Esophagus muscularis mucosa (tissue), 4 donors: Measurements from ENCODE around the gene S100G. TPM values are rescaled to one million over a fixed set of nuclear protein-coding genes. Genes with fewer than 3 reads are reported as not detected.

Source experiments
- DNase-seq: peaks from one replicate; pipeline ENCODE4 v3.0.0-alpha.2; 2017; ENCODE audit errors: extremely low spot score
- H3K27ac ChIP-seq, 4 donors: fragments of 200-600 bp; sonication (generic); replicated peaks in 1 of 4; 1 replicate in 3 of 4; 2 replicates in 1 of 4; pipeline ENCODE4 v1.5.1; 2016 to 2019; ENCODE audit warnings: mild to moderate bottlenecking in 1 of 4
- H3K27me3 ChIP-seq, 4 donors: fragments of 200-600 bp; sonication (generic); one replicate each; pipeline versions ENCODE4 v1.5.1 to v1.6.0; 2016 to 2019
- H3K36me3 ChIP-seq, 4 donors: fragments of 200-600 bp; sonication (generic); one replicate each; pipeline ENCODE4 v1.5.1; 2016 to 2019
- H3K4me1 ChIP-seq, 4 donors: fragments of 200-600 bp; sonication (generic); one replicate each; pipeline ENCODE4 v1.5.1; 2016 to 2019
- H3K4me3 ChIP-seq, 4 donors: fragments of 200-600 bp; sonication (generic); 1 replicate in 2 of 4; 2 replicates in 2 of 4; pipeline ENCODE4 v1.5.1; 2016 to 2019; ENCODE audit warnings: mild to moderate bottlenecking in 4 of 4, moderate library complexity in 1 of 4
- H3K9me3 ChIP-seq, 4 donors: fragments of 200-600 bp; sonication (generic); 1 replicate in 3 of 4; 2 replicates in 1 of 4; pipeline ENCODE4 v1.5.1; 2016 to 2019
- CTCF ChIP-seq, 3 experiments: fragments of 200-600 bp in 2 of 3; fragments of 450-650 bp in 1 of 3; sonication (generic) in 2 of 3; IDR thresholded peaks; one replicate each; pipeline ENCODE4 v1.5.1; 2017 to 2019; ENCODE audit warnings: antibody characterized with exemption in 3 of 3, mild to moderate bottlenecking in 2 of 3, moderate library complexity in 1 of 3
- EP300 ChIP-seq: sonication (generic); formaldehyde crosslinking; IDR thresholded peaks from one replicate; pipeline ENCODE4 v1.6.1; 2017; ENCODE audit warnings: antibody characterized with exemption
- POLR2A ChIP-seq: fragments of 450-650 bp; IDR thresholded peaks from one replicate; pipeline ENCODE4 v1.6.1; 2017; ENCODE audit warnings: antibody characterized with exemption, moderate library complexity, mild to moderate bottlenecking, low read depth
- POLR2AphosphoS5 ChIP-seq, 2 donors: sonication (generic); formaldehyde crosslinking; IDR thresholded peaks; one replicate each; pipeline ENCODE4 v1.6.1; 2017; ENCODE audit warnings: antibody characterized with exemption in 2 of 2
- WGBS: methylation state at CpG from one replicate; pipeline ENCODE4 v1.1.5; 2018; 5-methylcytosine and 5-hydroxymethylcytosine counted together
- intact Hi-C: fragments of 100-400 bp; cut with DNase I; formaldehyde crosslinking; loops from one replicate; pipeline ENCODE4 v1.15.1; 2023
- total RNA-seq, 4 donors: library from RNA; depleted of rRNA; stranded (reverse); fragments of >200 nt; gene quantifications; one replicate each; pipeline versions ENCODE4 v1.1.0 to v1.2.1, GENCODE V29; 2016

The S100G gene
- total RNA-seq, 4 donors from 2014 or later, result not detected

GRCh38 chrX:16664074-16664473 lies 14.1 kb downstream of the S100G start:
- no peak for DNase-seq
- WGBS, result 90% methylated on average over 5 of the region's 5 CpGs
- Histone ChIP-seq H3K9me3 (no peaks in the 10 kb centered on the region), H3K27ac (no peak overlapping the region), H3K4me1 (no peaks in the 10 kb centered on the region), H3K27me3 (peaks cover 0 to 6% (median 0%) of the 10 kb centered on the region in 4 donors), H3K4me3 (no peak overlapping the region), H3K36me3 (peaks cover 0 to 11% (median 4%) of the 10 kb centered on the region in 4 donors)
- TF ChIP-seq CTCF (IDR thresholded peaks at IDR 0.05) (no peak), POLR2A (no peak), POLR2AphosphoS5 (IDR thresholded peaks at IDR 0.05) (no peak), EP300 (no peak)
- intact Hi-C loops, result loop anchor here (10.0 kb wide), 1 partner anchor 229 kb away; no protein-coding TSS in a partner anchor

GRCh38 chrX:16664626-16665025 lies 14.7 kb downstream of the S100G start:
- intact Hi-C loops, result loop anchor here (10.0 kb wide), 1 partner anchor 230 kb away; no protein-coding TSS in a partner anchor
- DNase-seq, result no peak
- H3K9me3 ChIP-seq, result no peaks in the 10 kb centered on the region
- H3K27me3 ChIP-seq, result peaks cover 0 to 6% (median 0%) of the 10 kb centered on the region in 4 donors
- no peak overlapping the region for H3K27ac ChIP-seq
- H3K36me3 ChIP-seq, result peaks cover 0 to 13% (median 6%) of the 10 kb centered on the region in 4 donors
- H3K4me1 ChIP-seq, result no peaks in the 10 kb centered on the region
- TF ChIP-seq CTCF (IDR thresholded peaks at IDR 0.05), result no peak
- no peak for TF ChIP-seq POLR2AphosphoS5 (IDR thresholded peaks at IDR 0.05)
- no peak for TF ChIP-seq POLR2A
- TF ChIP-seq EP300, result no peak
- WGBS, result 84% methylated on average over 2 of the region's 2 CpGs
- no peak overlapping the region for H3K4me3 ChIP-seq

- no peak for DNase-seq
- H3K27ac ChIP-seq, result no peak overlapping the region
- intact Hi-C loops, result loop anchor here (10.0 kb wide), 1 partner anchor 230 kb away; no protein-coding TSS in a partner anchor
- H3K9me3 ChIP-seq, result no peaks in the 10 kb centered on the region
- TF ChIP-seq POLR2AphosphoS5 (IDR thresholded peaks at IDR 0.05) (no peak), EP300 (no peak), POLR2A (no peak), CTCF (IDR thresholded peaks at IDR 0.05) (no peak)
- WGBS, result 42% methylated on average over 2 of the region's 2 CpGs
- H3K4me1 ChIP-seq, result no peaks in the 10 kb centered on the region
- H3K4me3 ChIP-seq, result no peak overlapping the region
- H3K36me3 ChIP-seq, result peaks cover 0 to 14% (median 6%) of the 10 kb centered on the region in 4 donors
- peaks cover 0 to 2% (median 0%) of the 10 kb centered on the region in 4 donors for H3K27me3 ChIP-seq
Observed at GRCh38 chrX:16665089-16665488, 15.1 kb downstream of the S100G start.

- H3K9me3 ChIP-seq, result no peaks in the 10 kb centered on the region
- no peak overlapping the region for H3K4me3 ChIP-seq
- WGBS, result 79% methylated on average over 4 of the region's 4 CpGs
- no peaks in the 10 kb centered on the region for H3K4me1 ChIP-seq
- H3K36me3 ChIP-seq, result peaks cover 0 to 14% (median 6%) of the 10 kb centered on the region in 4 donors
- H3K27me3 ChIP-seq, result no peaks in the 10 kb centered on the region
- DNase-seq, result no peak
- H3K27ac ChIP-seq, result no peak overlapping the region
- intact Hi-C loops, result loop anchor here (10.0 kb wide), 1 partner anchor 232 kb away; no protein-coding TSS in a partner anchor
- TF ChIP-seq EP300 (no peak), CTCF (IDR thresholded peaks at IDR 0.05) (no peak), POLR2AphosphoS5 (IDR thresholded peaks at IDR 0.05) (no peak), POLR2A (no peak)
Observed at GRCh38 chrX:16666541-16666940, 16.6 kb downstream of the S100G start.

- no peaks in the 10 kb centered on the region for H3K9me3 ChIP-seq
- intact Hi-C loops, result loop anchor here (10.0 kb wide), 1 partner anchor 216 kb away; no protein-coding TSS in a partner anchor
- peaks cover 0 to 16% (median 6%) of the 10 kb centered on the region in 4 donors for H3K36me3 ChIP-seq
- H3K4me1 ChIP-seq, result no peaks in the 10 kb centered on the region
- no peak overlapping the region for H3K27ac ChIP-seq
- TF ChIP-seq EP300 (no peak), CTCF (IDR thresholded peaks at IDR 0.05) (peak in 2 of 3 experiments; percentile 20 to 27)
- no peak for DNase-seq
- H3K4me3 ChIP-seq, result no peak overlapping the region
- H3K27me3 ChIP-seq, result no peaks in the 10 kb centered on the region
Observed at GRCh38 chrX:16671005-16671404, 21.0 kb downstream of the S100G start.
